Nephron (organoid): ENCODE results near the gene PLCB2.

Experiments
- H3K27ac Mint-ChIP-seq, 3 experiments: 2 replicates each; pipeline ENCODE4 v1.8.0; 2020; ENCODE audit warnings: mixed read lengths in 3 of 3, mild to moderate bottlenecking in 2 of 3, moderate library complexity in 1 of 3
- H3K27me3 Mint-ChIP-seq: 2 replicates; pipeline ENCODE4 v1.8.0; 2021; ENCODE audit warnings: low read depth, mild to moderate bottlenecking, moderate library complexity, mixed read lengths
- H3K36me3 Mint-ChIP-seq: 2 replicates; pipeline ENCODE4 v1.8.0; 2020; ENCODE audit warnings: low read depth, mixed read lengths
- H3K4me1 Mint-ChIP-seq: 2 replicates; pipeline ENCODE4 v1.8.0; 2020; ENCODE audit warnings: mixed read lengths
- H3K4me3 Mint-ChIP-seq, 3 experiments: 2 replicates each; pipeline ENCODE4 v1.8.0; 2020; ENCODE audit warnings: mild to moderate bottlenecking in 3 of 3, mixed read lengths in 3 of 3, moderate library complexity in 2 of 3
- H3K9me3 Mint-ChIP-seq: 2 replicates; pipeline ENCODE4 v1.8.0; 2020; ENCODE audit warnings: mixed read lengths
- TF ChIP-seq, protein P1 (sequence below), 3 experiments: fragments of 200-600 bp; sonication (generic); IDR thresholded peaks; one replicate each; pipeline ENCODE4 v1.5.0; 2021; ENCODE audit warnings: antibody characterized with exemption in 3 of 3; ENCODE audit not compliant: unreplicated experiment in 3 of 3

PLCB2 gene

DNA sequence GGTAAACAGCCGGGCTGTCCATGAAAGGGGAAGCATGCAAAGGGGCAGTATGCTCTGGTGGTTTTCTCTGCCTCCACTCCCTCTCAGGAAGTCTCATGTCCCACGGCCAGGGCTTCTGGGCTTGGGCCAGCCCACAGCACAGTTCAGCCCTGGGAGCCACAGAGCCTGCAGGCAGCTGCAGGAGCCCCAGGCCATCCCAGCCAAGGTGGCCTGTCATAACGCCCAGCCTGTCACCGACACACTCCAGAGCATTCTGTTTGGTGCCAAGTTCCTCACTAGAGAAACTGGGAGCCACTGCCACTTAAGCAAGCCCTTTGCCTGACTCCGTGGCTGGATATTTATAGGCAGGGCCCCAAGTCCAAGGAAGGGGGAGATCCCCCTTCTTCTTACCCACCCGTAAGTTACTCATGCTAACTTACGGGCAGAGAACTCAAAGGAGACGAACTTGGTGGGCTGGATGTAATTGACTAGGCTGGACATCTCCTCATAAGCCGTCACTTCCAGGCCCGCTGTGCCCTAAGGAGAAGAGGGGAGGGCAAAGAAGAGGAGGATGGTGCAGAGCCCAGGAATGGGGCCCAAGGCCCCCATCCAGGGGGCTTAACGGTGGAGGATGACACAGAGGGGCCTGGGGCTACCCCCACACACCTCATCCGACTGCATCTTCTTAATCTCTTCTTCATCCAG is 11.7 kb downstream of the PLCB2 start:
- peaks cover 7% of the 10 kb centered on the region for H3K36me3 Mint-ChIP-seq
- H3K4me1 Mint-ChIP-seq, result no peaks in the 10 kb centered on the region
- TF ChIP-seq, protein P1, sequence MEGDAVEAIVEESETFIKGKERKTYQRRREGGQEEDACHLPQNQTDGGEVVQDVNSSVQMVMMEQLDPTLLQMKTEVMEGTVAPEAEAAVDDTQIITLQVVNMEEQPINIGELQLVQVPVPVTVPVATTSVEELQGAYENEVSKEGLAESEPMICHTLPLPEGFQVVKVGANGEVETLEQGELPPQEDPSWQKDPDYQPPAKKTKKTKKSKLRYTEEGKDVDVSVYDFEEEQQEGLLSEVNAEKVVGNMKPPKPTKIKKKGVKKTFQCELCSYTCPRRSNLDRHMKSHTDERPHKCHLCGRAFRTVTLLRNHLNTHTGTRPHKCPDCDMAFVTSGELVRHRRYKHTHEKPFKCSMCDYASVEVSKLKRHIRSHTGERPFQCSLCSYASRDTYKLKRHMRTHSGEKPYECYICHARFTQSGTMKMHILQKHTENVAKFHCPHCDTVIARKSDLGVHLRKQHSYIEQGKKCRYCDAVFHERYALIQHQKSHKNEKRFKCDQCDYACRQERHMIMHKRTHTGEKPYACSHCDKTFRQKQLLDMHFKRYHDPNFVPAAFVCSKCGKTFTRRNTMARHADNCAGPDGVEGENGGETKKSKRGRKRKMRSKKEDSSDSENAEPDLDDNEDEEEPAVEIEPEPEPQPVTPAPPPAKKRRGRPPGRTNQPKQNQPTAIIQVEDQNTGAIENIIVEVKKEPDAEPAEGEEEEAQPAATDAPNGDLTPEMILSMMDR (IDR thresholded peaks at IDR 0.05; ENCODE audit: unreplicated experiment in 3 of 3), result no peak
- H3K27me3 Mint-ChIP-seq, result peaks cover 46% of the 10 kb centered on the region
- H3K9me3 Mint-ChIP-seq, result peaks cover 8% of the 10 kb centered on the region
- H3K27ac Mint-ChIP-seq, result no peak overlapping the region
- H3K4me3 Mint-ChIP-seq, result no peak overlapping the region

DNA sequence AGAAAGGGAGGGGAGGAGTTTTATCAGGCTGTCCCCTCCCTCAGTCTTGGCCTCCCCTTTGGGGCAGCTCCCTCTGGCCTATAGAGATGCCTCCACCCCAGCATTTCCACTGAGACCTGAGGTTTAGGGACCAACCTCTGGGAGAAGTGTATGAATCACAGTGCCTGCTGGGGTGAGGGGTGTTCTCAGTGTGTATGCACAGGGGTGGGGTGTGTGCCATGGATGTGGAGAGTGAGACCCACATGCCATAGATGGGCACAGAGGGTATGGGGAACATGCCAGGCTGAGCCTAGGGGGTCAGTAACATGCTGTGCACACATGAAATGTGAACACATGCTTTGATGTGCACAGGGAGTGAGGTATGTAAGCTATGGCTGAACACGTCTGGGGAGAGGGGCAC is 12.4 kb downstream of the PLCB2 start:
- Mint-ChIP-seq H3K27ac (no peak overlapping the region), H3K4me3 (no peak overlapping the region), H3K36me3 (peaks cover 7% of the 10 kb centered on the region), H3K4me1 (peaks cover 5% of the 10 kb centered on the region), H3K27me3 (peaks cover 50% of the 10 kb centered on the region), H3K9me3 (peaks cover 8% of the 10 kb centered on the region)
- TF ChIP-seq, protein P1 (IDR thresholded peaks at IDR 0.05; ENCODE audit: unreplicated experiment in 3 of 3), result no peak

DNA sequence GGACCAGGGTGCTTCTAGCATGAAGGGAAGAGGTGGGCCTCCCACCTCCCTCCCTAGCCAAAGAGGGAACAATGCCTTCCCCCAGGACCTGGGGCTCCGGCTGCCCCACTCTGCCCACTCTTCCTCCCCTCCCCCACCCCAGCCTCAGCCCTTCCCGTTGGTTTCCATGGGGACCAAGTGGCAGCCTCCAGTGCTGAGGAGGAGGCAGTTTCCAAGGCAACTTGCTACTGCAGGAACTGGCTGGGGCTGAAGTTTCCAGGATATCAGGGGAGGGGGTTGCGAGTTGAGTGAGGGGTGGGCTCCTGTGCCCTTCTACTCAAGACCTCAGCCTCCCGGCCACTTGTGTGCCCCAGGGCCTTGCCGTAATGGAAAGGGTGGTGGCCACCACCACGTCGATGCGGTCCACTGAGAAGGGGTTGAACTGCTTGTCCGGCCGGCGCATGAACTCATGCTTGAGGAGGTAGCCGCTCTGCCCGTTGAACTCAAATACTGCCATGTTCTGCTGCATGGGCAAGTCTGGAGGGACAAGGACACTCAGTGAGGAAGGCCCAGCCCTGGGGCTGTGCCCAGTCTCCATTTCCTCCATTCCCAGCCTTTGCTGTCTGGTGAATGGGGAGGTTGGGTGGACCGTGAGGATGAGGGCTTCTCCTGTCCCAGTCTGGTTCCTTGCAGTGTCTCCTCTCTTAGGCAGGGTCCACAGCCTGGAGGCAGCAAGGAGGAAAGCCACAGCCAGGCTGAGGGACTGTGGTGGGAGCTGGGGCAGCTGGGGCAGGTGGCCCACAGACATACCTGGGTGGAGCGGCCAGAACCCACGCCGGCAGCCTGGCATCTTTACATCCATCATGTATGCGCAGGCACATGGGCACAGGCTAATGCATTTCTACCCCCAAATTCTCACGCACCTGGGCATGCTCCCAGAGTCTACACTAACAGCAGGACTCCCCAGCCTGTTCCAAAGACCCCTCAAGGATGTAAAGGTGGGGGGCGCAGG is 13.5 kb downstream of the PLCB2 start:
- peaks cover 3% of the 10 kb centered on the region for H3K9me3 Mint-ChIP-seq

DNA sequence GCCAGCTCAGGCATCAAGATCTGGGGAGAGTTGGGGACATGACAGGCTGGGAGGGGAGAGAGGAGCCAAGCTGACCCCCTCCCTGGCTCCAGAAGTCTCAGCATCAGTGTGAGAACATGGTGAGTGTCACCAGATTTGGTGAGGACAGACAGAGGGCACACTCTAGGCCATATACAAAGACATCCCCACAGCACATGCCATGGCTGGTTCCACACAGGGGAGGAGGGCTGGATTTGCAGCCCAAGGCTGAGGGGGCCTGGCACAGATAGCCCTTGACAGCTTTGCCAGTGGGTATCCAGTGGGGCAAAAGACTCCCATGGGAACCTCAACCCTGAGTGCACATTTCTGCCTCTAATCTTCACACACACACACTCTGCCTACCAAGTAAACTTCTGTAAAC is 14.7 kb downstream of the PLCB2 start:
- H3K27me3 Mint-ChIP-seq, result peaks cover 70% of the 10 kb centered on the region
- no peaks in the 10 kb centered on the region for H3K36me3 Mint-ChIP-seq
- H3K27ac Mint-ChIP-seq, result no peak overlapping the region
- no peak overlapping the region for H3K4me3 Mint-ChIP-seq
- TF ChIP-seq, protein P1 (IDR thresholded peaks at IDR 0.05; ENCODE audit: unreplicated experiment in 3 of 3), result no peak
- H3K4me1 Mint-ChIP-seq, result peaks cover 18% of the 10 kb centered on the region
- no peaks in the 10 kb centered on the region for H3K9me3 Mint-ChIP-seq

More for the DNA sequence above, 13.5 kb downstream of the PLCB2 start:
- peaks cover 2% of the 10 kb centered on the region for H3K36me3 Mint-ChIP-seq
- H3K4me1 Mint-ChIP-seq, result peaks cover 16% of the 10 kb centered on the region
- no peak overlapping the region for H3K27ac Mint-ChIP-seq
- peaks cover 61% of the 10 kb centered on the region for H3K27me3 Mint-ChIP-seq
- no peak overlapping the region for H3K4me3 Mint-ChIP-seq
- TF ChIP-seq, protein P1 (IDR thresholded peaks at IDR 0.05; ENCODE audit: unreplicated experiment in 3 of 3), result no peak

DNA sequence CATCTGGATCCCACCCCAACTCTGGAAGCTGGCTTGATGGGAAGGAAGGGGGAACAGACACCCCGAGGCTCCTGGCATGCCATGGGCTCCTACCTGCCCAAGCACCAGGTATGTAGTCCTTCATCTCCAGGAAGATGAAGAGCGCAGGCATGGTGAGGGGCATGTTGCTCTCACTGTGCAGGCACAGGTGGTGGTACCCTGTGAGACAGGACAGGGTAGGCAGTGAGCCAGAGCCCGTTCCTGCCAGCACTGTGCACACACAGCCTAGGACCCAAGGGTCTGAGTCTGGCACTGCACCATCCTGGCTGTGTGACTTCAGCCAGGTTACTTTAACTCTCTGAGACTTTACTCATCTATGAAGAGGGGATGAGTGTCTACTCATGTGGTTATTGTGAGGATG is 15.5 kb downstream of the PLCB2 start:
- Mint-ChIP-seq H3K4me1 (peaks cover 18% of the 10 kb centered on the region), H3K9me3 (no peaks in the 10 kb centered on the region), H3K27me3 (peaks cover 72% of the 10 kb centered on the region), H3K27ac (no peak overlapping the region), H3K36me3 (no peaks in the 10 kb centered on the region), H3K4me3 (no peak overlapping the region)
- TF ChIP-seq, protein P1 (IDR thresholded peaks at IDR 0.05; ENCODE audit: unreplicated experiment in 3 of 3), result no peak
